Loucy (cell line): ENCODE results near the gene TSSC4.

ENCODE experiments used
- H2AFZ ChIP-seq: fragments of 200-600 bp; sonication (generic); 2 replicates; pipeline ENCODE4 v1.6.0; 2016; ENCODE audit warnings: antibody characterized with exemption, mild to moderate bottlenecking, low read length, moderate library complexity
- H3F3A ChIP-seq: fragments of 200-600 bp; 2 replicates; pipeline ENCODE4 v1.6.0; 2016; ENCODE audit warnings: antibody characterized with exemption, low read depth, mild to moderate bottlenecking
- H3K27me3 ChIP-seq: fragments of 200-600 bp; sonication (generic); 2 replicates; pipeline ENCODE4 v1.6.1; 2014; ENCODE audit warnings: low read length, mild to moderate bottlenecking; ENCODE audit not compliant: insufficient read depth, poor library complexity, severe bottlenecking
- H3K36me3 ChIP-seq: fragments of 200-600 bp; sonication (generic); 2 replicates; pipeline ENCODE4 v1.6.1; 2016; ENCODE audit warnings: low read length; ENCODE audit not compliant: insufficient read depth
- H3K4me1 ChIP-seq: fragments of 200-600 bp; sonication (generic); 2 replicates; pipeline ENCODE4 v1.5.1; 2014; ENCODE audit warnings: low read length, mild to moderate bottlenecking; ENCODE audit not compliant: insufficient read depth, poor library complexity, severe bottlenecking
- H3K4me2 ChIP-seq: fragments of 200-600 bp; sonication (generic); 2 replicates; pipeline ENCODE4 v1.6.0; 2014; ENCODE audit warnings: antibody characterized with exemption, low read length, low read depth, mild to moderate bottlenecking; ENCODE audit not compliant: poor library complexity, severe bottlenecking
- H3K4me3 ChIP-seq: fragments of 200-600 bp; sonication (generic); 2 replicates; pipeline ENCODE4 v1.5.1; 2014; ENCODE audit warnings: low read length, mild to moderate bottlenecking, mixed read lengths; ENCODE audit not compliant: poor library complexity, severe bottlenecking
- H3K79me2 ChIP-seq: fragments of 200-600 bp; sonication (generic); 2 replicates; pipeline ENCODE4 v1.6.1; 2014; ENCODE audit warnings: low read length; ENCODE audit not compliant: insufficient read depth
- H3K9ac ChIP-seq: fragments of 200-600 bp; sonication (generic); 2 replicates; pipeline ENCODE4 v1.6.0; 2014; ENCODE audit warnings: mild to moderate bottlenecking, low read depth, low read length, moderate library complexity; ENCODE audit not compliant: poor library complexity, severe bottlenecking
- H3K9me2 ChIP-seq: fragments of 200-600 bp; sonication (generic); replicated peaks from 2 replicates; pipeline ENCODE4 v1.6.1; 2016; ENCODE audit warnings: low read depth, low read length, mixed read lengths
- H3K9me3 ChIP-seq: fragments of 200-600 bp; sonication (generic); 2 replicates; pipeline ENCODE4 v1.6.1; 2014; ENCODE audit warnings: mild to moderate bottlenecking, antibody characterized with exemption, low read length, low read depth; ENCODE audit not compliant: insufficient read depth
- H4K20me1 ChIP-seq: fragments of 200-600 bp; sonication (generic); 2 replicates; pipeline ENCODE4 v1.6.0; 2014; ENCODE audit warnings: antibody characterized with exemption, low read length, mild to moderate bottlenecking; ENCODE audit not compliant: insufficient read depth, poor library complexity, severe bottlenecking
- CTCF ChIP-seq: fragments of 200-600 bp; sonication (generic); conservative IDR thresholded peaks from 2 replicates; pipeline ENCODE4 v1.5.1; 2014; ENCODE audit warnings: mild to moderate bottlenecking, antibody characterized with exemption, low read length
- EZH2phosphoT487 ChIP-seq: fragments of 200-600 bp; IDR thresholded peaks from 2 replicates; pipeline ENCODE4 v1.6.1; 2018; ENCODE audit warnings: antibody characterized with exemption, mild to moderate bottlenecking, moderate library complexity, borderline replicate concordance

Gene TSSC4

GRCh38 chr11:2409611-2410468 lies 9.3 kb downstream of the TSSC4 start:
- H3F3A ChIP-seq: no peaks in the 10 kb centered on the region
- no peak overlapping the region for H3K9ac ChIP-seq
- H4K20me1 ChIP-seq: no peaks in the 10 kb centered on the region
- H3K4me3 ChIP-seq: no peak overlapping the region
- H3K36me3 ChIP-seq: no peaks in the 10 kb centered on the region
- no peaks in the 10 kb centered on the region for H3K4me1 ChIP-seq
- no peaks in the 10 kb centered on the region for H3K9me2 ChIP-seq
- no peaks in the 10 kb centered on the region for H3K27me3 ChIP-seq
- H3K79me2 ChIP-seq: no peaks in the 10 kb centered on the region
- H2AFZ ChIP-seq: no peak overlapping the region
- H3K9me3 ChIP-seq: no peaks in the 10 kb centered on the region
- H3K4me2 ChIP-seq: no peak overlapping the region
- no peak for TF ChIP-seq EZH2phosphoT487

GRCh38 chr11:2410616-2411015 lies 10.1 kb downstream of the TSSC4 start:
- no peak overlapping the region for H3K9ac ChIP-seq
- H3K79me2 ChIP-seq: no peaks in the 10 kb centered on the region
- H3K9me2 ChIP-seq: no peaks in the 10 kb centered on the region
- H3K27me3 ChIP-seq: no peaks in the 10 kb centered on the region
- H3K4me3 ChIP-seq: no peak overlapping the region
- H3K9me3 ChIP-seq: no peaks in the 10 kb centered on the region
- H2AFZ ChIP-seq: no peak overlapping the region
- no peaks in the 10 kb centered on the region for H3F3A ChIP-seq
- no peaks in the 10 kb centered on the region for H3K36me3 ChIP-seq
- no peaks in the 10 kb centered on the region for H3K4me1 ChIP-seq
- H3K4me2 ChIP-seq: no peak overlapping the region
- H4K20me1 ChIP-seq: no peaks in the 10 kb centered on the region
- no peak for TF ChIP-seq EZH2phosphoT487
- TF ChIP-seq CTCF: no peak

GRCh38 chr11:2411446-2412305 lies 11.1 kb downstream of the TSSC4 start:
- no peaks in the 10 kb centered on the region for H3K9me3 ChIP-seq
- H3K9ac ChIP-seq: no peak overlapping the region
- no peaks in the 10 kb centered on the region for H3K27me3 ChIP-seq
- H3F3A ChIP-seq: no peaks in the 10 kb centered on the region
- no peak overlapping the region for H3K4me3 ChIP-seq
- H3K36me3 ChIP-seq: no peaks in the 10 kb centered on the region
- no peaks in the 10 kb centered on the region for H4K20me1 ChIP-seq
- no peaks in the 10 kb centered on the region for H3K9me2 ChIP-seq
- H2AFZ ChIP-seq: no peak overlapping the region
- no peak overlapping the region for H3K4me2 ChIP-seq
- H3K4me1 ChIP-seq: no peaks in the 10 kb centered on the region
- TF ChIP-seq EZH2phosphoT487 (no peak), CTCF (no peak)
- H3K79me2 ChIP-seq: no peaks in the 10 kb centered on the region
